ENCODE data around the gene CCBE1.

CCBE1 gene

DNA sequence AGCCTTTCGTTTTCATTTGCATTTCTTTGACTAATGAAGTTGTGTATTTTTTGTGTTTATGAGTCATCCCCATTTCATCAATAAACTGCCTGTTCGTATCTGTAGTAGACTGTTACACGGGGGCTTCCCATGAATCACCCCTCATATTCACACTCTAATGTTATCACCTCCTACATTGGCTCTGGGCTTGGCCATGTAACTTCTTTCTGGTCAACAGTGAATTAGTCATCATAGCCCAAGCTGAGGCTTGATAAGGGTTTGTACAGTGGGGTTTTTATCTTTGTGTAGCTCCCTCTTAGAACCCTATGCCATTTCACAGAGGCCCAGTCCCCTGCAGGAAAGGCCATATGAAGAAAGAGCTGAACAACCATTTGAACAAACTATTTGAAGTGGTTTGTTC is 151.0 kb downstream of the CCBE1 start:
- H3K27me3 ChIP-seq (ENCODE audit: insufficient read depth, insufficient read length) = no peaks in the 10 kb centered on the region
- H3K9me3 ChIP-seq (ENCODE audit: insufficient read depth, low read length) = no peaks in the 10 kb centered on the region
- TF ChIP-seq ZNF274 (IDR thresholded peaks at IDR 0.05; ENCODE audit: low read depth, low read length) (no peak), SUZ12 (IDR thresholded peaks at IDR 0.05; ENCODE audit: extremely low read depth, insufficient read depth, insufficient read length) (no peak), YY1 (IDR thresholded peaks at IDR 0.05; ENCODE audit: insufficient read depth, insufficient read length) (no peak)
- DNase-seq (ENCODE audit: low read depth, low spot score) = no peak
- H3K9ac ChIP-seq (ENCODE audit: insufficient read length, low read depth) = no peak overlapping the region
- H3K36me3 ChIP-seq (ENCODE audit: insufficient read depth, insufficient read length, low read length) = no peaks in the 10 kb centered on the region
- H3K4me1 ChIP-seq (ENCODE audit: insufficient read depth, insufficient read length) = no peaks in the 10 kb centered on the region
- H3K4me3 ChIP-seq (ENCODE audit: insufficient read length, low read depth) = no peak overlapping the region

DNA sequence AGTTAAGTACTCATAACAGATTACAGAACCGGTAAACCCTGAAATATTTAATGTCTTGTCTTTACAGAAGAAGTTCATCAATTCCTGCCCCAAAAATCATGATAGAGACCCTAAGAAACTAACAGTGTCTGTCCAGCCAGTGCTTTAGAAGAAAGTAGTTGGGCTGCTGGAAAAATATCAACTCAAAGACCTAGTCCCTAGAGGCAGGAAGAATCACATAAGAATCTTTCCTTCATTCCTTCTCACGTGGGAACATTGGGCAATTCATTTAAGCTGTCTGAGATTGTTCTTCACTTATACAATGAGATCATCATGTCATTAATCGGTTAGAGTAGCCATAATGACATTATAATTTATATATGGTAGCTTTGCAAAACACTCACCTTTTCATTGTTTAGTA is 156.4 kb downstream of the CCBE1 start:
- H3K9me3 ChIP-seq (ENCODE audit: insufficient read depth, low read length) = no peaks in the 10 kb centered on the region
- H3K27me3 ChIP-seq (ENCODE audit: insufficient read depth, insufficient read length) = no peaks in the 10 kb centered on the region
- H3K4me1 ChIP-seq (ENCODE audit: insufficient read depth, insufficient read length) = no peaks in the 10 kb centered on the region
- H3K9ac ChIP-seq (ENCODE audit: insufficient read length, low read depth) = no peak overlapping the region
- TF ChIP-seq YY1 (IDR thresholded peaks at IDR 0.05; ENCODE audit: insufficient read depth, insufficient read length) (no peak), SUZ12 (IDR thresholded peaks at IDR 0.05; ENCODE audit: extremely low read depth, insufficient read depth, insufficient read length) (no peak), ZNF274 (IDR thresholded peaks at IDR 0.05; ENCODE audit: low read depth, low read length) (no peak)
- DNase-seq (ENCODE audit: low read depth, low spot score) = no peak
- no peak overlapping the region for H3K4me3 ChIP-seq (ENCODE audit: insufficient read length, low read depth)
- no peaks in the 10 kb centered on the region for H3K36me3 ChIP-seq (ENCODE audit: insufficient read depth, insufficient read length, low read length)

DNA sequence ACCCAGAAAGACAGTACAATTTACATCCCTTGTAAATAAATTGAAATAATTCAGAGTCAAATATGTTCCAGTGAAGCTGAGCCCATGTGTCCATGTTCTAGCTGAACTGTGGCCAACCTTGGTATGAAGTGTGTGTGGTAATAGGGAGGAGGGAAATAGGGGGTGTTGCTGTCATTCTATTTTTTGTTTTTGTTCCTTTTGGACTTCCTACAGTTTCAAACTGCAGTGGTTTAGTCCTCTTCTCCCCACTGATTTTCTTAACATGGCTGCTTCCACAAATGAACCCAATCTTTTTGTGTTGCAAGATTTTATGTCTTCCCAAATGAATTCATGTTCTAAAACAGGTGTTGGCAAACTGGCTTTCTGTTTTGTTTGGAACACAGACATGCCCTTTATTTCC is 156.9 kb downstream of the CCBE1 start:
- TF ChIP-seq SUZ12 (IDR thresholded peaks at IDR 0.05; ENCODE audit: extremely low read depth, insufficient read depth, insufficient read length) (no peak), YY1 (IDR thresholded peaks at IDR 0.05; ENCODE audit: insufficient read depth, insufficient read length) (no peak), ZNF274 (IDR thresholded peaks at IDR 0.05; ENCODE audit: low read depth, low read length) (no peak)
- Histone ChIP-seq H3K9me3 (ENCODE audit: insufficient read depth, low read length) (no peaks in the 10 kb centered on the region), H3K4me3 (ENCODE audit: insufficient read length, low read depth) (no peak overlapping the region), H3K36me3 (ENCODE audit: insufficient read depth, insufficient read length, low read length) (no peaks in the 10 kb centered on the region), H3K9ac (ENCODE audit: insufficient read length, low read depth) (no peak overlapping the region), H3K4me1 (ENCODE audit: insufficient read depth, insufficient read length) (no peaks in the 10 kb centered on the region), H3K27me3 (ENCODE audit: insufficient read depth, insufficient read length) (no peaks in the 10 kb centered on the region)
- DNase-seq (ENCODE audit: low read depth, low spot score) = no peak

DNA sequence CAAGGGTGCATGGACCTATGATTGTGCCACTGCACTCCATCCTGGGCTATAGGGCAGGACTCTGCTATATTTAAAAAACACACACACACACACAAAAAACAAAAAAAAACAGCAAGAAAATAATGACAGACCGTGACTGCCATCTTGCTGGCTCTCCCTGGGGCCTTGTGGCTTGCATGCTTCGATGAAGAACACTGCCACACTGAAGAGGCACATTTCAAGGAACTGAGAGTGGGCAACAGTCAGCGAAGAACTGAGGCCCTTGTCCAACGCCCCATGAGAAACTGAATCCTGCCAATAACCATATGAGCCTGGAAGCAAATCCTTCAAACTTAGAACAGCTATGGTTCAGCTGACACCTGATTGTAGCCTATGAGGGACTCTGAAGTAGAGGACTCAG is 158.1 kb downstream of the CCBE1 start:
- H3K9ac ChIP-seq (ENCODE audit: insufficient read length, low read depth) = no peak overlapping the region
- H3K27me3 ChIP-seq (ENCODE audit: insufficient read depth, insufficient read length) = no peaks in the 10 kb centered on the region
- H3K4me3 ChIP-seq (ENCODE audit: insufficient read length, low read depth) = no peak overlapping the region
- no peaks in the 10 kb centered on the region for H3K4me1 ChIP-seq (ENCODE audit: insufficient read depth, insufficient read length)
- no peak for TF ChIP-seq SUZ12 (IDR thresholded peaks at IDR 0.05; ENCODE audit: extremely low read depth, insufficient read depth, insufficient read length)
- no peak for TF ChIP-seq ZNF274 (IDR thresholded peaks at IDR 0.05; ENCODE audit: low read depth, low read length)
- no peak for TF ChIP-seq YY1 (IDR thresholded peaks at IDR 0.05; ENCODE audit: insufficient read depth, insufficient read length)
- no peaks in the 10 kb centered on the region for H3K9me3 ChIP-seq (ENCODE audit: insufficient read depth, low read length)
- no peak for DNase-seq (ENCODE audit: low read depth, low spot score)
- H3K36me3 ChIP-seq (ENCODE audit: insufficient read depth, insufficient read length, low read length) = no peaks in the 10 kb centered on the region

GRCh38 chr18:59537579-59537978 is 159.6 kb downstream of the CCBE1 start:
- no peaks in the 10 kb centered on the region for H3K4me1 ChIP-seq (ENCODE audit: insufficient read depth, insufficient read length)
- H3K36me3 ChIP-seq (ENCODE audit: insufficient read depth, insufficient read length, low read length) = no peaks in the 10 kb centered on the region
- no peaks in the 10 kb centered on the region for H3K27me3 ChIP-seq (ENCODE audit: insufficient read depth, insufficient read length)
- no peak for DNase-seq (ENCODE audit: low read depth, low spot score)
- no peak overlapping the region for H3K4me3 ChIP-seq (ENCODE audit: insufficient read length, low read depth)
- no peak overlapping the region for H3K9ac ChIP-seq (ENCODE audit: insufficient read length, low read depth)
- TF ChIP-seq YY1 (IDR thresholded peaks at IDR 0.05; ENCODE audit: insufficient read depth, insufficient read length) (no peak), ZNF274 (IDR thresholded peaks at IDR 0.05; ENCODE audit: low read depth, low read length) (no peak), SUZ12 (IDR thresholded peaks at IDR 0.05; ENCODE audit: extremely low read depth, insufficient read depth, insufficient read length) (no peak)
- H3K9me3 ChIP-seq (ENCODE audit: insufficient read depth, low read length) = no peaks in the 10 kb centered on the region

DNA sequence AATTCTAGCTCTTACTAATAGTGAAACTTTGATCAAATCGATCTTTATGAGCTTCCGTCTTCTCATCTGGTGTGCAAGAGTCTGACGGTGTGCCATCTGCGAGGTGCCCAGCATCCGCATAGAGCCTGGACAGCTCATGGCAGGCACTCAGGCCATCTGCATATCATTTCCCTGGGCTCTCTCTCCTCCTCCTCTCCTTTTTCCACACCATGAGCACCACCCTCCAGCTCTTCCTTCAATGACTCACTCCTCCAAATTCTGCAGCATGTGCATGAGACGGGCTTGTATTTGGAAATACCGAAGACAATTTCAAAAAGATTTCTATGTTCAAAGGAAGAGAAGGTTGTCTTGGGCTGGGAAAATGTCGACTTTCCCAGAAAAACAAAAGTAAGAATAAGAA is 161.1 kb downstream of the CCBE1 start:
- no peak for TF ChIP-seq YY1 (IDR thresholded peaks at IDR 0.05; ENCODE audit: insufficient read depth, insufficient read length)
- TF ChIP-seq SUZ12 (IDR thresholded peaks at IDR 0.05; ENCODE audit: extremely low read depth, insufficient read depth, insufficient read length) = no peak
- no peak for TF ChIP-seq ZNF274 (IDR thresholded peaks at IDR 0.05; ENCODE audit: low read depth, low read length)
- Histone ChIP-seq H3K4me3 (ENCODE audit: insufficient read length, low read depth) (no peak overlapping the region), H3K9me3 (ENCODE audit: insufficient read depth, low read length) (no peaks in the 10 kb centered on the region)

DNA sequence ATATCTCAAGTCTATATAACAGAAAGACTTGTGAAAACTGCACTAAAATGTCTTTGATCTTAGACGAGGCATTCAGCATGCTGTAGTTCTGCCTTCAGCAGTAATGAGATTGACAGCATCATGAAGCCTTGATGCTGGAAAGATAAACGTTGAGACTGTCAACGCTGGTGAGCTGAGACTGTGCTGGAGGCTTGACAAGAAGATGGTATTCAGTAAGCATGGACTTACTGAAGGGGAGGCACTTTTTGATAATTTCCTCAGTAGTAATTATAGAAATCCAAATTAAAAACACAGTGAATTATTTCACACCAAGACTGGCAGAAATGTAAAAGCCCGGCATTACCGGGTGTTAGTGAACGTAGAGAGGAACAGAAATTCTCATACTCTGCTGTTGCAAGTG is 162.2 kb downstream of the CCBE1 start:
- H3K9ac ChIP-seq (ENCODE audit: insufficient read length, low read depth) = no peak overlapping the region
- TF ChIP-seq YY1 (IDR thresholded peaks at IDR 0.05; ENCODE audit: insufficient read depth, insufficient read length) (no peak), ZNF274 (IDR thresholded peaks at IDR 0.05; ENCODE audit: low read depth, low read length) (no peak), SUZ12 (IDR thresholded peaks at IDR 0.05; ENCODE audit: extremely low read depth, insufficient read depth, insufficient read length) (no peak)
- no peak for DNase-seq (ENCODE audit: low read depth, low spot score)
- no peaks in the 10 kb centered on the region for H3K4me1 ChIP-seq (ENCODE audit: insufficient read depth, insufficient read length)
- H3K36me3 ChIP-seq (ENCODE audit: insufficient read depth, insufficient read length, low read length) = no peaks in the 10 kb centered on the region
- H3K4me3 ChIP-seq (ENCODE audit: insufficient read length, low read depth) = no peak overlapping the region
- no peaks in the 10 kb centered on the region for H3K9me3 ChIP-seq (ENCODE audit: insufficient read depth, low read length)
- H3K27me3 ChIP-seq (ENCODE audit: insufficient read depth, insufficient read length) = no peaks in the 10 kb centered on the region

More for the DNA sequence above, 161.1 kb downstream of the CCBE1 start:
- Histone ChIP-seq H3K4me1 (ENCODE audit: insufficient read depth, insufficient read length) (no peaks in the 10 kb centered on the region), H3K27me3 (ENCODE audit: insufficient read depth, insufficient read length) (no peaks in the 10 kb centered on the region), H3K9ac (ENCODE audit: insufficient read length, low read depth) (no peak overlapping the region), H3K36me3 (ENCODE audit: insufficient read depth, insufficient read length, low read length) (no peaks in the 10 kb centered on the region)
- no peak for DNase-seq (ENCODE audit: low read depth, low spot score)

DNA sequence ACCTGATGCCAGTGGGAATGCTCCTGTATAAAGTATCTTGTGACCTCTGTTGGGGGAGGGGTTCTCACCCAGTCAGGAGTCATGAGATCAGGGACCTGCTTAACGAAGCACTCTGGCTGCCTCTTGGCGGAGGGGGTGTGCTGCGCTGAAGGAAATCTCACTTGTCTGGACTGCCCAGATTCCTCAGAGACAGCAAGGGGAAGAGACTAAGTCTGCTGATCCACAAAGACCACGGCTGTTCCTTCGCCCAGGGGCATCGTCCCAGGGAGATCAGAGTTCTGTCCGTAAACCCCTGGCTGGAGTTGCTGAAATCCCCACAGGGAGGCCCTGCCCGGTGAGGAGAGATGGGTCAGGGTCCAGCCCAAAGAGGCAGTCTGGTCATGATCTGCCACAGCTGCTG is 168.4 kb downstream of the CCBE1 start:
- Histone ChIP-seq H3K4me3 (ENCODE audit: insufficient read length, low read depth) (no peak overlapping the region), H3K9ac (ENCODE audit: insufficient read length, low read depth) (no peak overlapping the region), H3K27me3 (ENCODE audit: insufficient read depth, insufficient read length) (no peaks in the 10 kb centered on the region), H3K9me3 (ENCODE audit: insufficient read depth, low read length) (no peaks in the 10 kb centered on the region), H3K36me3 (ENCODE audit: insufficient read depth, insufficient read length, low read length) (no peaks in the 10 kb centered on the region), H3K4me1 (ENCODE audit: insufficient read depth, insufficient read length) (no peaks in the 10 kb centered on the region)
- DNase-seq (ENCODE audit: low read depth, low spot score) = no peak
- TF ChIP-seq ZNF274 (IDR thresholded peaks at IDR 0.05; ENCODE audit: low read depth, low read length) (no peak), SUZ12 (IDR thresholded peaks at IDR 0.05; ENCODE audit: extremely low read depth, insufficient read depth, insufficient read length) (no peak), YY1 (IDR thresholded peaks at IDR 0.05; ENCODE audit: insufficient read depth, insufficient read length) (no peak)

Data from NT2/D1 (cell line).